CD4-positive, alpha-beta T cell treated with Interleukin-17A for 1 hour (primary cell): ENCODE results near the gene ERBB4.

Source experiments
- DNase-seq: peaks from one replicate; pipeline ENCODE4 v3.0.0-alpha.2; 2020

ERBB4 gene

GRCh38 chr2:211367711-211368110, 1170.9 kb downstream of the ERBB4 start:
- no peak for DNase-seq

GRCh38 chr2:211367293-211367692, 1171.3 kb downstream of the ERBB4 start:
- DNase-seq = no peak

GRCh38 chr2:211364911-211365310, 1173.7 kb downstream of the ERBB4 start:
- no peak for DNase-seq

GRCh38 chr2:211361383-211361782, 1177.2 kb downstream of the ERBB4 start:
- DNase-seq = no peak

- no peak for DNase-seq
Observed at GRCh38 chr2:211359347-211359746, 1179.3 kb downstream of the ERBB4 start.

GRCh38 chr2:211358504-211358903, 1180.1 kb downstream of the ERBB4 start:
- no peak for DNase-seq

GRCh38 chr2:211354481-211354880, 1184.1 kb downstream of the ERBB4 start:
- no peak for DNase-seq

GRCh38 chr2:211351987-211352386, 1186.6 kb downstream of the ERBB4 start:
- no peak for DNase-seq

GRCh38 chr2:211349031-211349430, 1189.6 kb downstream of the ERBB4 start:
- DNase-seq = no peak

- no peak for DNase-seq
Observed at GRCh38 chr2:211347328-211347727, 1191.3 kb downstream of the ERBB4 start.

- no peak for DNase-seq
Observed at GRCh38 chr2:211344289-211344688, 1194.3 kb downstream of the ERBB4 start.

GRCh38 chr2:211333377-211333776, 1205.2 kb downstream of the ERBB4 start:
- DNase-seq = no peak

- no peak for DNase-seq
Observed at GRCh38 chr2:211331736-211332135, 1206.9 kb downstream of the ERBB4 start.

GRCh38 chr2:211329882-211330281, 1208.7 kb downstream of the ERBB4 start:
- DNase-seq = no peak

- DNase-seq = no peak
Observed at GRCh38 chr2:211329421-211329820, 1209.2 kb downstream of the ERBB4 start.

- no peak for DNase-seq
Observed at GRCh38 chr2:211328126-211328525, 1210.5 kb downstream of the ERBB4 start.
